DLD1 (cell line): Measurements from ENCODE around the gene TBC1D2B.
"Not testable (repeated sequence)": the region's sequence is repeated elsewhere in the genome, so short reads cannot be mapped to it uniquely, and the experiment has no call there.

Experiments
- in situ Hi-C: cut with HindIII; loops from 2 replicates; pipeline ENCODE4 v1.10.0; 2017; ENCODE audit warnings: low sequenced_read_pairs

TBC1D2B gene

GRCh38 chr15:77958021-77958420, 119.5 kb downstream of the TBC1D2B start:
- in situ Hi-C loops, result not testable (repeated sequence)

- in situ Hi-C loops, result not testable (repeated sequence)
Measured at GRCh38 chr15:77953926-77954325, 123.6 kb downstream of the TBC1D2B start.

GRCh38 chr15:77952928-77953446, 124.5 kb downstream of the TBC1D2B start:
- in situ Hi-C loops, result not testable (repeated sequence)

- in situ Hi-C loops, result not testable (repeated sequence)
Measured at GRCh38 chr15:77951105-77951786, 126.3 kb downstream of the TBC1D2B start.

DNA sequence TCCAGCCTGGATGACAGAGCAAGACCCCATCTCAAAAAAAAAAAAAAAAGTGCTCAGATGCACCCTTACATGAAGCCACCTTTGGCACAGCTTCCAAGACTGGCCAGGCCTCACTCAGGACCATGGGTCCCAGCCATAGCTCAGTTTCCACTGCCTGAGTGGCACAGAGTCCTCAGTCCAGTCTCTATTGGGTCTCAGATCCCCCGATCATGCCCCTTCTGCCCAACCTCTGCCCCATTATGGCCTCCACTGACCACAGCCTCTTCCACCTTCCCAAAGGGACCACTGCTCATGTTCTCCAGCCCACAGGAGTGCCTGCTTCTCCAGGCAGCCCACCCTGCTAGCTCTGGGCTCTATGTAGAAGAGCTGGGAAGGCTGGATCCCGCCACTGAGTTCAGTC, 127.0 kb downstream of the TBC1D2B start:
- in situ Hi-C loops, result not testable (repeated sequence)

DNA sequence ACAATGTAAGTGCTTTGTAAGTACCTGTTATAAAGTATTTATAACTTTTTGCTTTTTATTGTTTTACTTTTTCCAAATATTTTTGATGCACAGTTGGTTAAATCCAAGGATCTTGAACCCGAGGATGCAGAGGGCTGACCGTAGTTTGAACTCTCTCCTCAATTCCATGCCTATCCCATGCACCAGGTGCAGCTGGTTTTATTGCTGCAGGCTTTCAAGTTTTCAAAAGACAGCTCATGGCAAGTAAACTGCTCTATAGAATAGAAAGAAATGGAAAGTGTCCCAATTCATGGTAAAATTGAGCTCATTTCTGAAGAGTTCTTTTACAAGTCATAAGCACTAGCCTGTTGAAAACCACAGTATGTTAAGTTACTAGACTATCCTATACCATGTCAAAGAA, 131.9 kb downstream of the TBC1D2B start:
- in situ Hi-C loops, result loop anchor here (25.0 kb wide), 1 partner anchor 317 kb away; the partner anchor contains the start of gene DNAJA4
